Measurements from ENCODE around the gene COL4A1. TPM values are rescaled to one million over a fixed set of nuclear protein-coding genes. Genes with fewer than 3 reads are reported as not detected.

COL4A1 gene
- total and polyA plus RNA-seq, 12 donors, result 83.3 to 342 (median 147) TPM

GRCh38 chr13:110240352-110240751 is 66.6 kb downstream of the COL4A1 start:
- TF ChIP-seq CTCF (IDR thresholded peaks at IDR 0.05), result no peak
- no peaks in the 10 kb centered on the region for H3K9me3 ChIP-seq
- DNase-seq, result peak in 1 of 2 donors; percentile 37
- intact Hi-C loops (cut with DNase I), result loop anchor here in 2 of 10 donors (5.0 to 10.0 kb wide), 2 partner anchors 64 to 67 kb away; partner anchors contain the start of genes COL4A1 (in 2 of the 2) and COL4A2 (in 2 of the 2)
- H3K27ac ChIP-seq, result peak overlapping the region; percentile 50 to 89 (median 72)
- peaks cover 37 to 100% (median 97%) of the 10 kb centered on the region in 9 donors for H3K4me1 ChIP-seq
- no peaks in the 10 kb centered on the region for H3K27me3 ChIP-seq
- H3K36me3 ChIP-seq, result peaks cover 0 to 40% (median 0%) of the 10 kb centered on the region in 9 donors
- 61 to 68% methylated on average over 10 of the region's 10 CpGs for WGBS, 2 donors
- no peak overlapping the region for H3K4me3 ChIP-seq
- ATAC-seq, result peak in 5 of 8 donors; percentile 2 to 40 (median 7)

- H3K27ac ChIP-seq, result peak overlapping the region; percentile 50 to 89 (median 72)
- TF ChIP-seq CTCF (IDR thresholded peaks at IDR 0.05), result peak in 3 of 9 donors; percentile 14 to 43 (median 20)
- DNase-seq, result no peak
- no peaks in the 10 kb centered on the region for H3K9me3 ChIP-seq
- no peak for ATAC-seq
- peaks cover 32 to 100% (median 97%) of the 10 kb centered on the region in 9 donors for H3K4me1 ChIP-seq
- no peak overlapping the region for H3K4me3 ChIP-seq
- WGBS, 2 donors, result 40 to 58% methylated on average over 5 of the region's 5 CpGs
- no peaks in the 10 kb centered on the region for H3K27me3 ChIP-seq
- intact Hi-C loops (cut with DNase I), result loop anchor here in 5 of 10 donors (5.0 to 10.0 kb wide), 3 partner anchors 65 to 173 kb away; partner anchors contain the start of genes COL4A1 (in 4 of the 5) and COL4A2 (in 4 of the 5)
- H3K36me3 ChIP-seq, result peaks cover 0 to 40% (median 0%) of the 10 kb centered on the region in 9 donors
These were observed 67.5 kb downstream of the COL4A1 start for GRCh38 chr13:110239280-110240125.

- H3K36me3 ChIP-seq, result peaks cover 0 to 40% (median 0%) of the 10 kb centered on the region in 9 donors
- intact Hi-C loops (cut with DNase I), result loop anchor here in 3 of 10 donors (5.0 to 10.0 kb wide), 3 partner anchors 66 to 173 kb away; partner anchors contain the start of genes COL4A1 (in 2 of the 3) and COL4A2 (in 2 of the 3)
- H3K27me3 ChIP-seq, result no peaks in the 10 kb centered on the region
- DNase-seq (peak in 1 of 2 donors; percentile 30), ATAC-seq (peak; percentile 46 to 76 (median 58))
- H3K9me3 ChIP-seq, result no peaks in the 10 kb centered on the region
- H3K4me1 ChIP-seq, result peaks cover 37 to 100% (median 97%) of the 10 kb centered on the region in 9 donors
- no peak for TF ChIP-seq CTCF (IDR thresholded peaks at IDR 0.05)
- H3K27ac ChIP-seq, result peak overlapping the region; percentile 10 to 89 (median 72)
- WGBS, 2 donors, result 9 to 21% methylated on average over 1 of the region's 1 CpG
- H3K4me3 ChIP-seq, result no peak overlapping the region
These were observed 68.2 kb downstream of the COL4A1 start for GRCh38 chr13:110238818-110239195.
